HG02981 (cell line): Measurements from ENCODE around the gene ZNF236.
A peak's percentile ranks its signal among the peaks of the same experiment; 100 is the strongest.

Experiments
- ATAC-seq: cut with Tn5 transposase; IDR thresholded peaks from one replicate; pipeline ENCODE4 v1.9.1; 2021; ENCODE audit warnings: mild to moderate bottlenecking, moderate library complexity; ENCODE audit not compliant: unreplicated experiment

ZNF236 gene

GRCh38 chr18:76967721-76968472, 145.5 kb downstream of the ZNF236 start:
- ATAC-seq: no peak

- ATAC-seq: no peak
Observed at GRCh38 chr18:76970770-76971559, 148.6 kb downstream of the ZNF236 start.

- no peak for ATAC-seq
Observed at GRCh38 chr18:76972241-76972640, 149.9 kb downstream of the ZNF236 start.

GRCh38 chr18:76972846-76973519, 150.6 kb downstream of the ZNF236 start:
- ATAC-seq: no peak

- no peak for ATAC-seq
Observed at GRCh38 chr18:76973520-76974266, 151.3 kb downstream of the ZNF236 start.

- ATAC-seq: no peak
Observed at GRCh38 chr18:76974386-76974785, 152.0 kb downstream of the ZNF236 start.

- no peak for ATAC-seq
Observed at GRCh38 chr18:76975577-76976110, 153.3 kb downstream of the ZNF236 start.

- ATAC-seq: no peak
Observed at GRCh38 chr18:76977108-76977621, 154.8 kb downstream of the ZNF236 start.

GRCh38 chr18:76977684-76978232, 155.4 kb downstream of the ZNF236 start:
- ATAC-seq: no peak

- no peak for ATAC-seq
Observed at GRCh38 chr18:76978616-76979015, 156.3 kb downstream of the ZNF236 start.

GRCh38 chr18:76979111-76979751, 156.9 kb downstream of the ZNF236 start:
- ATAC-seq: no peak

- ATAC-seq: no peak
Observed at GRCh38 chr18:76979906-76980305, 157.5 kb downstream of the ZNF236 start.

- ATAC-seq: peak; percentile 26
Observed at GRCh38 chr18:76980663-76981395, 158.5 kb downstream of the ZNF236 start.

- peak; percentile 35 for ATAC-seq
Observed at GRCh38 chr18:76981396-76981968, 159.1 kb downstream of the ZNF236 start.

GRCh38 chr18:76982038-76982437, 159.7 kb downstream of the ZNF236 start:
- ATAC-seq: no peak

- peak; percentile 83 for ATAC-seq
Observed at GRCh38 chr18:76982841-76983583, 160.7 kb downstream of the ZNF236 start.

GRCh38 chr18:76983613-76984051, 161.3 kb downstream of the ZNF236 start:
- ATAC-seq: no peak
